HG03060 (cell line): ENCODE measurements around the gene AGBL4.
A peak's percentile ranks its signal among the peaks of the same experiment; 100 is the strongest.

Experiments
- ATAC-seq: cut with Tn5 transposase; IDR thresholded peaks from one replicate; pipeline ENCODE4 v1.9.1; 2021; ENCODE audit warnings: low read depth, moderate number of reproducible peaks; ENCODE audit not compliant: unreplicated experiment

AGBL4 gene

GRCh38 chr1:48572134-48572533, 1451.6 kb downstream of the AGBL4 start:
- ATAC-seq = no peak

- ATAC-seq = no peak
Observed at GRCh38 chr1:48571303-48571987, 1452.3 kb downstream of the AGBL4 start.

GRCh38 chr1:48570568-48570967, 1453.2 kb downstream of the AGBL4 start:
- no peak for ATAC-seq

GRCh38 chr1:48568501-48568900, 1455.3 kb downstream of the AGBL4 start:
- no peak for ATAC-seq

GRCh38 chr1:48566492-48566891, 1457.3 kb downstream of the AGBL4 start:
- ATAC-seq = no peak

GRCh38 chr1:48563021-48563420, 1460.7 kb downstream of the AGBL4 start:
- no peak for ATAC-seq

GRCh38 chr1:48561444-48561843, 1462.3 kb downstream of the AGBL4 start:
- ATAC-seq = no peak

- no peak for ATAC-seq
Observed at GRCh38 chr1:48560577-48560976, 1463.2 kb downstream of the AGBL4 start.

GRCh38 chr1:48560116-48560515, 1463.6 kb downstream of the AGBL4 start:
- ATAC-seq = no peak

GRCh38 chr1:48558366-48558765, 1465.4 kb downstream of the AGBL4 start:
- ATAC-seq = no peak

- ATAC-seq = no peak
Observed at GRCh38 chr1:48556186-48556850, 1467.4 kb downstream of the AGBL4 start.

- no peak for ATAC-seq
Observed at GRCh38 chr1:48555271-48555670, 1468.5 kb downstream of the AGBL4 start.

GRCh38 chr1:48552903-48553606, 1470.7 kb downstream of the AGBL4 start:
- ATAC-seq = no peak

GRCh38 chr1:48552420-48552819, 1471.3 kb downstream of the AGBL4 start:
- ATAC-seq = no peak

GRCh38 chr1:48548985-48549384, 1474.8 kb downstream of the AGBL4 start:
- no peak for ATAC-seq

GRCh38 chr1:48547561-48548220, 1476.1 kb downstream of the AGBL4 start:
- ATAC-seq = no peak

GRCh38 chr1:48543854-48544253, 1479.9 kb downstream of the AGBL4 start:
- ATAC-seq = no peak

GRCh38 chr1:48540587-48540986, 1483.2 kb downstream of the AGBL4 start:
- ATAC-seq = no peak

GRCh38 chr1:48536477-48536876, 1487.3 kb downstream of the AGBL4 start:
- ATAC-seq = no peak

GRCh38 chr1:48532976-48533375, 1490.8 kb downstream of the AGBL4 start:
- ATAC-seq = no peak

- peak; percentile 87 for ATAC-seq
Observed at GRCh38 chr1:48530727-48531351, 1492.9 kb downstream of the AGBL4 start.
